Stimulated activated naive CD8-positive, alpha-beta T cell treated with anti-CD3 and anti-CD28 coated beads, Interleukin-15, amount 100 ng/mL, for 72 hours (primary cell): ENCODE data around the gene DOK7.

Experiments used
- ATAC-seq: fragments of 150-1000 bp; cut with Tn5 transposase; 2 replicates; pipeline ENCODE4 v1.10.0; 2021; ENCODE audit warnings: mild to moderate bottlenecking, moderate library complexity
- DNase-seq, 2 donors: peaks; one replicate each; pipeline ENCODE4 v3.0.0; 2021 to 2022
- H3K27ac Mint-ChIP-seq, 2 donors: one replicate each; pipeline ENCODE4 v1.8.0; 2022; ENCODE audit warnings: mild to moderate bottlenecking in 2 of 2, mixed read lengths in 2 of 2, moderate library complexity in 2 of 2
- H3K27me3 Mint-ChIP-seq: one replicate; pipeline ENCODE4 v1.8.0; 2022; ENCODE audit warnings: mixed read lengths
- H3K4me1 Mint-ChIP-seq: one replicate; pipeline ENCODE4 v1.8.0; 2022; ENCODE audit warnings: mild to moderate bottlenecking, mixed read lengths
- H3K4me3 Mint-ChIP-seq, 2 donors: one replicate each; pipeline ENCODE4 v1.8.0; 2022; ENCODE audit warnings: mild to moderate bottlenecking in 2 of 2, mixed read lengths in 2 of 2, moderate library complexity in 1 of 2
- H3K9me3 Mint-ChIP-seq, 2 donors: one replicate each; pipeline ENCODE4 v1.8.0; 2022; ENCODE audit warnings: mixed read lengths in 2 of 2

DOK7 gene

DNA sequence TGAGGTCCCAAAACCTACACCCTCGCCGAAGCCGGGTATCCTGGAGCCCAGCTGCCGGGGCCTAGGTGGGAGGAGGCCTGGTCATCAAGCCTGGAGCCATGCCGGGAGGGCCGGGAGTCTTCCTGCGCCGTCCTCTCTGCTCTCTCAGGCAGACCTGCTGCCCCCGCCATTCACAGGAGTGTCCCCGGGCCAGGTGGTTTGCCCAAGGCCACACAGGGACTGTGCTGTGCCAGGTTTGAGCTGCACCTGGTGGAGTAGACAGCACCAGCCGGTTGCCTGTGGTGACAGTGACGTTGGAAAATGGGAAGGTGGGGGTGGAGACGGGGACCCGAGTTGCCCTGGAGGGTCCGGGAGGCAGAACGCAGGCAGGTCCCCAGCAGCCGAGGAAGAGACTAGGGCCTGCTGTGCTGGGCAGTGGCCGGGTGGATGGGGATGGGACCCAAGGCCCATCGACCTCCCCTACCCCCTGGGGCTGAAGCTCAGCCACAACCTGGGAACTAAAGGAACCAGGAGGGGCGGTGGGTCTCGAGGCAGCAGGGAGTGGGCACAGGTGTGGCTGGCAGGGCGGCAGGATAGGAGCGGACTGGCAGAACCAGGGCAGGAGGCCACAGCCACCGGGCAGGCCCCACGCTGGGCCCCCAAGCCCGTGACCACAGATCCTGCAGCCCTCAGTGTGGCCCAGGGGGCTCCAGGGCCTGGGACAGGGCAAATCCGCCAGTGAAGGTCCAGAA lies 9.5 kb downstream of the DOK7 start:
- H3K4me3 Mint-ChIP-seq, result no peak overlapping the region
- H3K27me3 Mint-ChIP-seq, result peaks cover 10% of the 10 kb centered on the region
- no peak for DNase-seq
- no peaks in the 10 kb centered on the region for H3K4me1 Mint-ChIP-seq
- H3K9me3 Mint-ChIP-seq, result no peaks in the 10 kb centered on the region
- H3K27ac Mint-ChIP-seq, result no peak overlapping the region
- ATAC-seq, result no peak

DNA sequence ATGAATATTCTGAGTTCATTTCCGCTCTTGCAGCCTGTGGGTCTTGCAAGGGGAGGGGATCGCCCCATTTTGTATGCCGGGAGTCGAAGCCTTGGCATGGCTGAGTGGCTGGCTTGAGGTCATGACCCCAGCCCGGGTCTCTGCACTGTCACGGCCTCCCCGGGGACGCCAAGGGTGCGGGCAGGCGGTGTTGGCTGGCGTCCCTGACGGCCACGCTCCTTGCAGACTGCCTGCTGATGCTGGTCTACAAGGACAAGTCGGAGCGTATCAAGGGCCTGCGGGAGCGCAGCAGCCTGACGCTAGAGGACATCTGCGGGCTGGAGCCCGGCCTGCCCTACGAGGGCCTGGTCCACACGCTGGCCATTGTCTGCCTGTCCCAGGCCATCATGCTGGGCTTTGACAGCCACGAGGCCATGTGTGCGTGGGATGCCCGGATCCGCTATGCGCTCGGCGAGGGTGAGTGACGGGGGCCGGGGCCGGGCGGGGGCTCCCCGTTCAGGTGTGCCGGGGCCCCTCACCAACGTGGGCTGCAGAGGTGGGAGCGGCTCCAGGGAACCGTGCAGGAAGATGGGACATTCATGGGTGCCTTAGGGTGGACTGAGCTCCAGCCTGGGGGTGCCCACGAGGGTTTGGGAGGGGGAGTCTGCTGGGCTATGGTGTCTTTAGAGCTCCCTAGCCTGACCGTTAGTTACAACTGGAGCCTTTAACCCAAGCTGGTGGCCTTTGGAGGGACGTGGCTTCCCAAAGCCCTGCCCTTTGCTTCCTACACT lies 10.3 kb downstream of the DOK7 start:
- Mint-ChIP-seq H3K9me3 (no peaks in the 10 kb centered on the region), H3K4me1 (no peaks in the 10 kb centered on the region), H3K4me3 (no peak overlapping the region), H3K27me3 (peaks cover 10% of the 10 kb centered on the region), H3K27ac (no peak overlapping the region)
- ATAC-seq, result no peak
- no peak for DNase-seq

DNA sequence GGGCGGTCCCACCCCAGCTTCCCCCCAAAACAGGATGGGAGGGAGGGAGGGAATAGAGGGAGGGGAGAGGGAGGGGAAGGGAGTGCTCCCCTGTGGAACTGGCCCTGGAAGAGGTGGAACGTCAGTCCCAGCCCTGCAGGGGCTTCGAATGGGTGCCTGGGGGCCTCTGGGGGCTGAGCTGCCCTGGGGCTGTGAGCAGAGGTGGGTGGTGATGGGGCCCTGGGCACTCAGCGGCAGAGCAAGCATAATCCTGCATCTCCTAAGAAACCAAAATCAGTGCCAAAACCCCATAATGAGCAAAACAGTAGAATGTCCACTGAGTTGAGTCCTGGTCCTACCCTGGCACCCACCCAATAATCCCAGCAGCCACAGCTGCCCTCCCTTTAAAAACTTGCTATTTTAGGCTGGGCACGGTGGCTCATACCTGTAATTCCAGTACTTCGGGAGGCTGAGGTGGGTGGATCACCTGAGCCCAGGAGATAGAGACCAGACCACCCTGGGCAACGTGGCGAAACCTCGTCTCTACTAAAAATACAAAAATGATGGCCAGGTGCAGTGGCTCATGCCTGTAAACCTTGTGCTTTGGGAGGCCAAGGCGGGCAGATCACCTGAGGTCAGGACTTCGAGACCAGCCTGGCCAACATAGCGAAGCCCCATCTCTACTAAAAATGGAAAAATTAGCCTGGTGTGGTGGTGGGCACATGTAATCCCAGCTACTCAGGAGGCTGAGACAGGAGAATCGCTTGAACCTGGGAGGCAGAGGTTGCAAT lies 11.1 kb downstream of the DOK7 start:
- Mint-ChIP-seq H3K4me3 (no peak overlapping the region), H3K9me3 (no peaks in the 10 kb centered on the region), H3K27ac (no peak overlapping the region), H3K4me1 (no peaks in the 10 kb centered on the region), H3K27me3 (peaks cover 10% of the 10 kb centered on the region)
- no peak for ATAC-seq
- no peak for DNase-seq

DNA sequence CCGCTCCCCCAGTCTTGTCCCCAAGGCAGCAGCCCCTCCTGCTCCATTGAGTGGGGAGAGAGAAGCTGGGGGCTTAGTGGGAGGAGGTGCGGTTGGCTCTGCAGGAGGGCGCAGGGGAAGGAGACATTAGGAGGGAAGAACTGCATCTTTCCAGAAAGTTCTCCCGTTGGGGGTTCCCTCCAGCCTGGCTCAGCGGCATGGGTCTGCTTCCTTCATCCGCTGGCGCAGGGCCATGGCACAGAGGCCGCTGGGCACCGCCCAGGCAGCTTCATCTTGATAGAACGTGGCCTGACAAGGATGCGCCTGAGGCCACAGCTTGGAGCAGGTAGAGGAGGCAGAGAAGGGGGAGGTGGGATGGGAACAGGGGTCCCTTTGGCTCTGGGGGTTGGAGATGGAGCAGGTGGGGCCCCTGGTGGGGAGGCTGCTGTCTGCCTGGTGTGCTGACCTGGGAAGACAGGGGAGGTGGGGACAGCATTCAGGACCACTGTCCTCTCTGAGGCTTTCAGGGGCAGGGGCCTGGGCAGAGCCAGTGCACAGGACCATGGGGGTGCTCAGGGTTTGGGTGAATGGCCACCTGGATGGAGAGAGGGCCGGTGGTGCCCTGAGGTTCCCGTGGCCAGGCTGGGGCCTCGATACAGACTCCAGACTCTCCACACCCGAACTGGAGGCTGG lies 12.1 kb downstream of the DOK7 start:
- DNase-seq (no peak), ATAC-seq (no peak)
- H3K27me3 Mint-ChIP-seq, result peaks cover 12% of the 10 kb centered on the region
- no peak overlapping the region for H3K27ac Mint-ChIP-seq
- no peak overlapping the region for H3K4me3 Mint-ChIP-seq
- no peaks in the 10 kb centered on the region for H3K4me1 Mint-ChIP-seq
- no peaks in the 10 kb centered on the region for H3K9me3 Mint-ChIP-seq

DNA sequence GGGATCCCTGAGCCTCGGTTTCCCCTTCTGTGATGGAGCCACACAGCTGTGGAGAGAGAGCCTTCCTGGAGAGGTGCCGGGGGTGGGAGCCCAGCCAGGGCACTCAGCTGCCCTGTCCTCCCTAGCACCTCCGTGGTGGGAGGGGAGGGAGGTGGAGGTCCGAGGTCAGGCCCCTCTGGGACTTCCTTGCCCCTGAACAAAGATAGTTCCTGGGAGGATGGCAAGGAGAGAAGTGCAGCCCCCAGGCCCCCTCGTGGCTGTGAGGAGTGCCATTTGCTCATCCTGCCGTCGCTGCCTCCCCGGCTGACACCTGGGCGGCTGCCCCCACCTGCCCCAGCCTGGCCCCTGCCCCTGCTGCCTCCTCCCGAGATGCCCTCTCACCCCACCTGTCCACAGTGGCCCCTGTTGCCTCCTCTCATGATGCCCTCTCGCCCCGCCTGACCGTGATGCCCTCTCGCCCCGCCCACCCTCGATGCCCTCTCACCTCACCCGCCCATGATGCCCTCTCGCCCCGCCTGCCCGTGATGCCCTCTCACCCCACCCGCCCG lies 12.7 kb downstream of the DOK7 start:
- H3K4me1 Mint-ChIP-seq, result peaks cover 4% of the 10 kb centered on the region
- no peak for DNase-seq
- no peak overlapping the region for H3K4me3 Mint-ChIP-seq
- H3K27me3 Mint-ChIP-seq, result peaks cover 18% of the 10 kb centered on the region
- no peaks in the 10 kb centered on the region for H3K9me3 Mint-ChIP-seq
- no peak overlapping the region for H3K27ac Mint-ChIP-seq
- ATAC-seq, result peak; percentile 8

DNA sequence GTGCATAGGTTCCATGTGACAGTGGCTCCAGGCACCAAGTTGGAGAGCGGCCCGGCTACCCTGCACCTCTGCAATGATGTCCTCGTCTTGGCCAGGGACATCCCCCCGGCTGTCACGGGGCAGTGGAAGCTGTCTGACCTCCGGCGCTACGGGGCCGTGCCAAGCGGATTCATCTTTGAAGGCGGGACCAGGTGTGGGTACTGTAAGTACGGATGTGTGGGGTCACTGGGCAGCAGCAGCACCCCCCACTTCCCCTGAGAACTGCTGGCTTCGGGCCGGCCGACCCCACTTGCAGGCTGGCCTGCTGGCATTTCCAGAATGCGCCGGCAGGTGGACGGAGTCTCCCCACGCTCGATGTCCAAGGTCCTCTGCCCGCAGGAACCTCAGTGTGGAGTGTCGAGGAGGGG lies 13.2 kb downstream of the DOK7 start:
- peaks cover 23% of the 10 kb centered on the region for H3K27me3 Mint-ChIP-seq
- ATAC-seq (no peak), DNase-seq (no peak)
- no peaks in the 10 kb centered on the region for H3K9me3 Mint-ChIP-seq
- H3K4me1 Mint-ChIP-seq, result peaks cover 6% of the 10 kb centered on the region
- H3K4me3 Mint-ChIP-seq, result no peak overlapping the region
- H3K27ac Mint-ChIP-seq, result no peak overlapping the region

DNA sequence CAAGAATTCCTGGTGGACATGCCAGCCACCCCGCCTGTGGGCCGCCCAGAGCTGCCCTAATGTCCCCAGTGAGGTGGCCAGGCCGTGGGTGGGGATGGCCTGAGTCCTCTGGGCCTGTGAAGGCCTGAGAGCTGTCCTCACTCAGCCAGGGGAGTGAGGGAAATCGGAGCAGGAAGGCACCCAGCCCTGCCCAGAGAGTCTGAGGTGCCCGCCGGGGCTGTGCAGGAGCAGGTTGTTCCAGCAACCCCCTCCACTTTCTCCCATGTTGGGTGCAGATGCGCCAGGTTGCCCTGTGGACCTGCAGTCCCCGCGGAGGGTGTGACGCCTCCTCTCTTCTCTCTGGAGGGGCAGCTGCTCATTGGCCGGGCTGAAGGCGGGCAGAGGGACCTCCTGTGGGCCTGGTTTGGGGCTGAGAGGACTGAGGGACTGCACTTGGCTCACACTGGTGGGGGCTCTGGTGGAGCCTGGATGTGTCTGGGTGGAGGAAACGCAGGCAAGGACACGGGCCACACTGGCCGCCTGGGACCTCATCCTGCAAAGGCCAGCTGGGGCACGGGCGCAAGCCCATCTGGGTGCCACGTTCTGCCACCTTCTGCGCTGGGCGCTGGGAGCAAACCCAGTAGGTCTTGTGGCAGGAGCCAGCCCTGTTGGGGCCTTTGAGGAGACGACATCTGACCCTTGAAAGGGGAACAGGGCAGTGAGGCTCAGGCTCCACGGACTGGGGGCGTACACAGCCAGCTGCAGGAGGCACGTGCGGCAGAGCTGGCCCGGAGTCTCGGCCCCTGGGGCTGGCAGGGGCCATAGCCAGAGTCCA lies 14.0 kb downstream of the DOK7 start:
- no peak overlapping the region for H3K27ac Mint-ChIP-seq

DNA sequence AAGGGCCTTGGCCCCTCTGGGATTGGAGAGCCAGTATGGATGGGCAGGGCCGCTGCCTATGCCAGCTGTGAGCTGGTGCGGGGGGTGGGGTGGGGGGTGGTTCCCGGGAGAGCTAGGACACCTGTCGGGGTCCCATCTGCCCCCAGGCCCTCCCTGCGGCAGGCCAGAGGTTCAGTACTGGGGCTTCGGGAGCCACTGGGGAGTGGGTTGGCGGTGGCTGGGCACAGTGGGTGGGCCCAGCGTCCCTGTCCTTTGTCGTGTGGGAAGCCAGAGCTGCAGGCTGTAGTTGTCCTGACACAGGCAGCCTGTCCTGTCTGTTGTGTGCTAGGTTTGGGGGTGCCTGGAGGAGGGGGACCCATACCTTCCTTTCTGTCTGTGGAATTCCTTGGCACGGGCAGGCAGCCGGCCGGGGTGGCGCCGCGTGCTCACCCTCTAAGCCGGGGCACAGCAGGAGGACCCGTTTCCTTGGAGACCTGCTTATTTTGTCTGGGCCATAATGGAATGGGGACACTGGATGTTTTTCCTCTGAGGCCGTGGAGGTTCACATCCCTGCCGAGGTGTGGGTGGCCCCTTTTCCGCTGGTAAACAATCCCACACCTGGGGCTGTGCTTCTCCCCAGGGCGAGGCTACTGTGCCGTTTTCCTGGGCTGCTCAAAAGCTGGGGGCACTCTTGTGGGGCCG lies 14.8 kb downstream of the DOK7 start:
- Mint-ChIP-seq H3K4me3 (no peak overlapping the region), H3K9me3 (no peaks in the 10 kb centered on the region)

More for the DNA sequence above, 14.0 kb downstream of the DOK7 start:
- no peak for DNase-seq
- Mint-ChIP-seq H3K27me3 (peaks cover 31% of the 10 kb centered on the region), H3K9me3 (no peaks in the 10 kb centered on the region), H3K4me3 (no peak overlapping the region), H3K4me1 (peaks cover 6% of the 10 kb centered on the region)
- no peak for ATAC-seq

DNA sequence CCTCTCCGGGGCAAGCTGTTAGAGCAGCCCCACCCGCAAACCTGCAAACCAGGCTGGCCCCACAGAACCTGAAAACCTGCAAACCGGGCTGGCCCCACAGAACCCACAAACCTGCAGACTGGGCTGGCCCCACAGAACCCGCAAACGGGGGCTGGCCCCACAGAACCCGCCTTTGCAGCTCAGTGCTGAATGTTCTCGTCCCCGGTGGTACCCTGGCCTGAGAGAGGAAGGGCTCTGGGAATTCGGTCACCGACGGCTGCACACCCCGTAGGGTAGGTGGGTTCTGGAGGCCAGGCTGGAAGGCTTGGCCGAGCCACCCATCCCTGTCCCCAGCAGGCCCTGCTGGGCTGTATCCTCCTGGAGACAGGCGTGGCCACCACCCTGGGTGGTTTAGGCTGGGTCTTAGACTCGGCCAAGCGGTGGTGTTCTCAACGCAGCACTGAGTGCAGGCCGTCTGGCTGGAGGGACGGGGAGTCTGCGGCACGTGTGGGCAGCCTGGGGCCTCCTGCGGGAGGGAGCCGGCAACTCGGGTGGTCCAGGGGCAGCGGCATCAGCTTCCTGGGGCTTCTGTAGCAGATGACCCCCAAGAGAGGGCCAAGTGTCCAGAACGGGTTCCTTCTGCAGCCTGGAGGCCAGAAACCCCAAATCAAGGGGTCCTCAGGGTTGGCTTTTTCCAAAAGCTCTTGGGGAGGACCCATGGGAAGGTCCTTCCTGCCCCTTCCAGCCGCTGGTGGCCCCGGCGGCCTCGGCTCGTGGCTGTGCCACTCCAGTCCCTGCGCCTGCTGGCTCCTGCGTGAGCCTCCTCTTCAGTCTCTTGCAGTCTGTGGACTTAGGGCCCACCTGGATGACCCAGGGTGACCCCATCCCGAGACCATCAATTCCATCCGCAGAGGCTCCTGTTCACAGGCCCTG lies 15.6 kb downstream of the DOK7 start:
- no peak overlapping the region for H3K27ac Mint-ChIP-seq
- no peak for ATAC-seq
- no peak for DNase-seq
- H3K27me3 Mint-ChIP-seq, result peaks cover 47% of the 10 kb centered on the region
- H3K4me3 Mint-ChIP-seq, result no peak overlapping the region
- no peaks in the 10 kb centered on the region for H3K9me3 Mint-ChIP-seq
- peaks cover 6% of the 10 kb centered on the region for H3K4me1 Mint-ChIP-seq

More for the DNA sequence above, 14.8 kb downstream of the DOK7 start:
- no peak for DNase-seq
- H3K27ac Mint-ChIP-seq, result no peak overlapping the region
- H3K4me1 Mint-ChIP-seq, result peaks cover 6% of the 10 kb centered on the region
- H3K27me3 Mint-ChIP-seq, result peaks cover 39% of the 10 kb centered on the region
- ATAC-seq, result no peak

DNA sequence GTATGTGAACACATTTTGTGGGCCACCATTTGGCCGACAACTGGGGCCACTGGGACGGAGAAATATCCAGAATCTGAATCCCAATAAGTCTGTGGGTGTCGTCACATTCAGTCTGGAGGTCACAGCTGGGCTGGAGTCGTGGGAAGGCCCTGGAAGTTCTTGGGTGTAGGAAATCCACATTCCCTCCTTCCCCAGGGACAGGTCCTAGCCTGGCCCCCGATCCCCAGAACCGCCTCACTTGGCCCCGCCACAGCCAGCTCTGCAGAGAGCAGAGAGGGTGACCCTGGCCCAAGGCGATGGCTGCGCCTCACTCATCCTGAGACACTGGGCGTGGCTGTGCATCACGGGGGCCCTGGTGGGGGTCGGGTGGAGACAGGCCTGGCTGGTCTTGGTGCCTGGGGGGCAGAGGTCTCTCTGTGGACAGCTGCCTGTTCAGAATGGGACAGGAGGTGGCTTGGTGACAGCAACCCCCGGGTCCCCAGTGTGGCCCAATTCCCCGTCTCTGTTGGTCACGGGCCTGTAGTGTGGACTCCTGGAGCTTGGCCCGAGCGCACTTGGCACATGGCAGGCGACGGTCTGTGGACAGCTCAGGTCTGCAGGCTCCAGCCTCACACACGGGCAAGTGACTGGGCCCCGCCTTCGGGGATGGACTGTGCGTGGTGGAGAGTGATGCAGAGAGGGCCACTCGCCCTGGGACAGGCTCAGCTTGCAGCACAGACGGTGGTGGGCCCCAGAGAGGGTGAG lies 16.4 kb downstream of the DOK7 start:
- no peak overlapping the region for H3K27ac Mint-ChIP-seq
- H3K9me3 Mint-ChIP-seq, result no peaks in the 10 kb centered on the region
- H3K27me3 Mint-ChIP-seq, result peaks cover 55% of the 10 kb centered on the region
- no peak for ATAC-seq
- H3K4me3 Mint-ChIP-seq, result no peak overlapping the region
- no peak for DNase-seq
- H3K4me1 Mint-ChIP-seq, result peaks cover 6% of the 10 kb centered on the region

DNA sequence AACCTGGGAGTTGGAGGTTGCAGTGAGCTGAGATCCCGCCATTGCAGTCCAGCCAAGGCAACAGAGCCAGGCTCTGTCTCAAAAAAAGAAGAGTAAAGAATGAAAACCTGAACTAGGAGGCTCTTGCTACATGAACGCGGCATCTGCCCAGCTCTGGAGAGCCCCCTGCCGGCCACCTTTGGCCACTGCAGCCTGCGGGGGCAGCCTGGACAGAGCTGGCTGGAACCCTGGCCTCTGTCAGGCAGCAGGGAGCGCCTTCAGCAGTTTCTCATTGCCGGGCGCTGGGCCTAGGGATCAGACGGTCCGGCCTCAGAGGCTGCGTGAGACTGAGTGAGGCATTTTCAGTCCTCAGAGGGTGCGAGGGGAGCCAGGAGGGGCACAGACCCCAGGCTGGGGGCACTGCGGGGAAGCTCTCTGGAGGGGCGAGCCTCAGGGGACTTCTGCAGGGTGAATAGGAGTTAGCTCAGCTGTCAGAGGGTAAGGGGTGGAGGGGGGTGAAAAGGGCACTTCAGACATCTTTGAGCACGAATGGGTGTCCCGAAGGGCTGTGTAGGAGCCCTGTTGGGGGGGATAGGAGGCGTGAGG lies 17.5 kb downstream of the DOK7 start:
- Mint-ChIP-seq H3K27ac (no peak overlapping the region), H3K27me3 (peaks cover 66% of the 10 kb centered on the region), H3K9me3 (no peaks in the 10 kb centered on the region), H3K4me3 (no peak overlapping the region), H3K4me1 (peaks cover 16% of the 10 kb centered on the region)
- peak; percentile 79 to 82 for DNase-seq
- ATAC-seq, result peak; percentile 70

DNA sequence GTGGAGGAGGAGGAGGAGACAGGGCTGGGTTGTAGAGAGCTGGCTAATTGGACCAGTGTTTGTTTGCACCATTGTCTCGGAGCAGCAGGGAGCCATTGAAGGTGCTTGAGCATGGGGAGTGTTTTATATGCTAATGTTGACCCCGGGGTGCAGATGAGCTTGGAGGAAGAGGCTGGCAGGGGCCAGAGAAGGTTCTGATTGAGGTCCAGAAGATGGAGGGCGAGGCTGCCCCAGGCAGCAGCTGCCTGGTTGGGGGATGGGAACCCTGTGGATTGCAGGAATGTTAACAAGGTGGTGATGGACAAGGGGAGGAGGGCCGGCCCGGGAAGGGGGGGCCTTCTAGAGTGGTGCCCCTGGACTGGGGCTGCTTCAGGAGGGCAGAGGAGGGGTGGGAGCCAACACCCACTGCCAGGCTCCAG lies 18.0 kb downstream of the DOK7 start:
- Mint-ChIP-seq H3K4me1 (peaks cover 19% of the 10 kb centered on the region), H3K4me3 (no peak overlapping the region), H3K27me3 (peaks cover 71% of the 10 kb centered on the region), H3K9me3 (no peaks in the 10 kb centered on the region), H3K27ac (no peak overlapping the region)
- no peak for ATAC-seq
- no peak for DNase-seq
